SK-N-SH (cell line): ENCODE results near the gene CLEC18B. TPM values are rescaled to one million over a fixed set of nuclear protein-coding genes. Genes with fewer than 3 reads are reported as not detected.

Experiments used
- CTCF ChIA-PET: fragments of 300-600, 350-600 bp; formaldehyde crosslinking; extraction: SDS; loops from one replicate; lab custom pipeline; 2021; lab: Yijun Ruan, JAX
- POLR2A ChIA-PET: fragments of 350-600 bp; sonication (Branson Sonifier 250); formaldehyde crosslinking; extraction: SDS; loops from one replicate; lab custom pipeline; 2020; ENCODE audit warnings: antibody characterized with exemption, inconsistent platforms; lab: Yijun Ruan, JAX
- DNase-seq: peaks from one replicate; pipeline ENCODE4 v3.0.0; 2012
- H2AFZ ChIP-seq: fragments of 200-600 bp; sonication (generic); 2 replicates; pipeline ENCODE4 v1.8.1; 2016; ENCODE audit warnings: antibody characterized with exemption, mild to moderate bottlenecking, low read depth
- H3F3A ChIP-seq: fragments of 200-600 bp; sonication (generic); replicated peaks from 2 replicates; pipeline ENCODE3; 2016; ENCODE audit warnings: antibody characterized with exemption, mild to moderate bottlenecking; ENCODE audit not compliant: insufficient read depth
- H3K27ac ChIP-seq, 2 experiments: fragments of 200-500 bp in 1 of 2; fragments of 200-600 bp in 1 of 2; sonication (Bioruptor generic) in 1 of 2; sonication (generic), shearing (Covaris generic) in 1 of 2; 2 replicates each; pipeline versions ENCODE4 v1.5.1 to v1.6.1; 2014 to 2016; ENCODE audit warnings: low read depth in 2 of 2, inconsistent platforms in 1 of 2, low read length in 1 of 2, mild to moderate bottlenecking in 1 of 2, mixed read lengths in 1 of 2
- H3K27me3 ChIP-seq: fragments of 200-600 bp; sonication (generic), shearing (Covaris generic); 2 replicates; pipeline ENCODE4 v1.6.1; 2016; ENCODE audit warnings: mixed run types; ENCODE audit not compliant: insufficient read depth
- H3K36me3 ChIP-seq, 2 experiments: fragments of 200-500 bp in 1 of 2; fragments of 200-600 bp in 1 of 2; sonication (Bioruptor generic) in 1 of 2; sonication (generic) in 1 of 2; replicated peaks in 1 of 2; 2 replicates each; pipeline versions ENCODE3 to v1.5.1; 2014 to 2016; ENCODE audit warnings: low read length in 1 of 2, mild to moderate bottlenecking in 1 of 2; ENCODE audit not compliant: insufficient read depth in 2 of 2, control insufficient read depth in 1 of 2
- H3K4me1 ChIP-seq, 2 experiments: fragments of 200-500 bp in 1 of 2; fragments of 200-600 bp in 1 of 2; sonication (Bioruptor generic) in 1 of 2; sonication (generic), shearing (Covaris generic) in 1 of 2; 2 replicates each; pipeline versions ENCODE4 v1.5.1 to v1.6.1; 2014 to 2016; ENCODE audit warnings: low read depth in 1 of 2, low read length in 1 of 2, mixed run types in 1 of 2; ENCODE audit not compliant: insufficient read depth in 2 of 2, control insufficient read depth in 1 of 2
- H3K4me2 ChIP-seq: fragments of 200-600 bp; sonication (generic), shearing (Covaris generic); 2 replicates; pipeline ENCODE4 v1.6.1; 2017; ENCODE audit warnings: mixed run types
- H3K4me3 ChIP-seq, 2 experiments: fragments of 200-500 bp in 1 of 2; fragments of 200-600 bp in 1 of 2; sonication (Bioruptor generic) in 1 of 2; sonication (generic), shearing (Covaris generic) in 1 of 2; 2 replicates each; pipeline versions ENCODE4 v1.5.1 to v1.8.1; 2014 to 2016; ENCODE audit warnings: low read depth in 2 of 2, inconsistent platforms in 1 of 2, low read length in 1 of 2, mild to moderate bottlenecking in 1 of 2, mixed read lengths in 1 of 2, moderate library complexity in 1 of 2
- H3K79me2 ChIP-seq: fragments of 200-600 bp; sonication (generic); 2 replicates; pipeline ENCODE4 v1.8.1; 2017; ENCODE audit warnings: mild to moderate bottlenecking; ENCODE audit not compliant: insufficient read depth
- H3K9ac ChIP-seq: fragments of 200-600 bp; sonication (generic); 2 replicates; pipeline ENCODE4 v1.6.1; 2017; ENCODE audit warnings: mixed run types
- H3K9me2 ChIP-seq: fragments of 200-600 bp; sonication (generic); 2 replicates; pipeline ENCODE4 v1.6.1; 2017; ENCODE audit warnings: mixed run types
- H3K9me3 ChIP-seq: fragments of 200-600 bp; sonication (generic); 2 replicates; pipeline ENCODE4 v1.6.1; 2017; ENCODE audit warnings: mixed run types, mild to moderate bottlenecking, moderate library complexity
- H4K20me1 ChIP-seq: fragments of 200-600 bp; sonication (generic); 2 replicates; pipeline ENCODE4 v1.6.1; 2017; ENCODE audit warnings: mild to moderate bottlenecking, mixed run types; ENCODE audit not compliant: insufficient read depth
- CHD2 ChIP-seq: fragments of 150-350 bp; IDR thresholded peaks from 2 replicates; pipeline ENCODE4 v1.6.1; 2018; ENCODE audit warnings: low read length; ENCODE audit not compliant: partially characterized antibody
- EZH2phosphoT487 ChIP-seq: fragments of 200-600 bp; sonication (generic); IDR thresholded peaks from 2 replicates; pipeline ENCODE4 v1.6.1; 2017; ENCODE audit warnings: low read depth, mixed run types, mild to moderate bottlenecking, antibody characterized with exemption, moderate library complexity, borderline replicate concordance
- FOXJ3 ChIP-seq: sonication (generic); formaldehyde crosslinking; IDR thresholded peaks from 2 replicates; pipeline ENCODE4 v1.5.1; 2020; ENCODE audit warnings: mild to moderate bottlenecking, missing genetic modification reagents
- FOXM1 ChIP-seq: IDR thresholded peaks from 2 replicates; pipeline ENCODE4 v1.4.0; 2012; ENCODE audit warnings: low read depth, mild to moderate bottlenecking
- GABPA ChIP-seq: IDR thresholded peaks from 2 replicates; pipeline ENCODE4 v1.4.0; 2012; ENCODE audit warnings: low read depth, mild to moderate bottlenecking
- GATA2 ChIP-seq: sonication (generic); formaldehyde crosslinking; IDR thresholded peaks from 2 replicates; pipeline ENCODE4 v1.5.0; 2020; ENCODE audit warnings: mild to moderate bottlenecking, missing genetic modification reagents
- MXI1 ChIP-seq: IDR thresholded peaks from 2 replicates; pipeline ENCODE4 v1.6.1; 2012; ENCODE audit warnings: mild to moderate bottlenecking, low read depth, low read length, improper control_type of control experiment
- NFIC ChIP-seq: IDR thresholded peaks from 2 replicates; pipeline ENCODE4 v1.4.0; 2012; ENCODE audit warnings: borderline replicate concordance
- POLR2AphosphoS5 ChIP-seq: IDR thresholded peaks from 2 replicates; pipeline ENCODE4 v1.6.1; 2012; ENCODE audit warnings: low read depth, low read length
- RAD21 ChIP-seq: IDR thresholded peaks from 2 replicates; pipeline ENCODE4 v1.6.1; 2012; ENCODE audit warnings: mild to moderate bottlenecking, low read length
- RCOR1 ChIP-seq: fragments of 150-350 bp; IDR thresholded peaks from 2 replicates; pipeline ENCODE4 v1.6.1; 2017; ENCODE audit warnings: antibody characterized with exemption, low read length
- RFX5 ChIP-seq: IDR thresholded peaks from 2 replicates; pipeline ENCODE4 v1.6.1; 2012; ENCODE audit warnings: mild to moderate bottlenecking, improper control_type of control experiment, low read length
- RXRA ChIP-seq: IDR thresholded peaks from 2 replicates; pipeline ENCODE4 v1.4.0; 2012; ENCODE audit warnings: low read depth, mild to moderate bottlenecking, borderline replicate concordance
- TAF1 ChIP-seq: IDR thresholded peaks from 2 replicates; pipeline ENCODE4 v1.6.1; 2012; ENCODE audit warnings: low read depth, mild to moderate bottlenecking, low read length, moderate library complexity, borderline replicate concordance
- TCF12 ChIP-seq: IDR thresholded peaks from 2 replicates; pipeline ENCODE4 v1.4.0; 2012
- YY1 ChIP-seq: IDR thresholded peaks from 2 replicates; pipeline ENCODE4 v1.4.0; 2012; ENCODE audit warnings: low read depth, mild to moderate bottlenecking
- WGBS: methylation state at CpG from one replicate; pipeline ENCODE4 v1.1.6; 2017; ENCODE audit warnings: low lambda C conversion rate; 5-methylcytosine and 5-hydroxymethylcytosine counted together
- polyA plus RNA-seq, 3 experiments: library from polyadenylated mRNA; depleted of rRNA; stranded (reverse); fragments of >200 nt; gene quantifications; 2 replicates each; pipeline ENCODE4 v1.2.3, GENCODE V29; 2012
- TF ChIP-seq, protein P1 (sequence below): IDR thresholded peaks from 2 replicates; pipeline ENCODE4 v1.4.0; 2012; ENCODE audit warnings: low read depth, borderline replicate concordance
- TF ChIP-seq, protein P2 (sequence below): IDR thresholded peaks from 2 replicates; pipeline ENCODE4 v1.4.0; 2012; ENCODE audit warnings: low read depth
- TF ChIP-seq, protein P3 (sequence below): IDR thresholded peaks from 2 replicates; pipeline ENCODE4 v1.4.0; 2012; ENCODE audit warnings: low read depth, borderline replicate concordance
- TF ChIP-seq, protein P4 (sequence below): fragments of 150-350 bp; IDR thresholded peaks from 2 replicates; pipeline ENCODE4 v1.6.1; 2017; ENCODE audit warnings: antibody characterized with exemption, low read length, low read depth, borderline replicate concordance

The CLEC18B gene
- polyA plus RNA-seq, 1 of the 3 experiments (the other 2 are of a cell fraction), result 0.10 TPM

DNA sequence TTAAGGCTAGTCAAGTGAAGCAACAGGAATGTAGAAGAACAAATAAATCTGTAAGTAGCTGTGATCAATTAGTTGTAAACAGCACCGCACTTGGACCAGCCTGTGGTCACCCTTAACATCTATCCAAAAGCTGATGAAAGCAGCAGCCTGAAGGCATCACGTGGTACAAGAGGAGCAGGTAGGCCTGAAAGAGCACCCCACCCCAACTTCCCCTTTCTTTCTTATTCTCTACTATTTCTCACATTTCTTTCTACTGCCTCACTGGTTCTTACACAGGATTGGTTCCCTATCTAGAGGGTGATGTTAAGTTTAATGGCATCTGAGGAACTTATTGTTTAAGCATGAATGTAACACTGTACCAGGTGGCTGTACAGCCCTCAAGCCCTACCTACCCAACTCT, 42.6 kb upstream of the CLEC18B start:
- Histone ChIP-seq H3K4me1 (no peaks in the 10 kb centered on the region), H2AFZ (no peak overlapping the region), H3K9me2 (no peaks in the 10 kb centered on the region), H3K36me3 (peaks cover 66 to 74% of the 10 kb centered on the region in 2 experiments)
- POLR2A ChIA-PET, result no interaction called here
- DNase-seq, result no peak
- TF ChIP-seq NFIC (no peak), GABPA (no peak), FOXJ3 (no peak), TCF12 (no peak), CHD2 (no peak), RXRA (no peak), MXI1 (no peak), RFX5 (no peak), RAD21 (no peak), GATA2 (CRISPR knock-in tag) (no peak), RCOR1 (no peak), FOXM1 (no peak), EZH2phosphoT487 (no peak), TAF1 (no peak)
- TF ChIP-seq, protein P1, sequence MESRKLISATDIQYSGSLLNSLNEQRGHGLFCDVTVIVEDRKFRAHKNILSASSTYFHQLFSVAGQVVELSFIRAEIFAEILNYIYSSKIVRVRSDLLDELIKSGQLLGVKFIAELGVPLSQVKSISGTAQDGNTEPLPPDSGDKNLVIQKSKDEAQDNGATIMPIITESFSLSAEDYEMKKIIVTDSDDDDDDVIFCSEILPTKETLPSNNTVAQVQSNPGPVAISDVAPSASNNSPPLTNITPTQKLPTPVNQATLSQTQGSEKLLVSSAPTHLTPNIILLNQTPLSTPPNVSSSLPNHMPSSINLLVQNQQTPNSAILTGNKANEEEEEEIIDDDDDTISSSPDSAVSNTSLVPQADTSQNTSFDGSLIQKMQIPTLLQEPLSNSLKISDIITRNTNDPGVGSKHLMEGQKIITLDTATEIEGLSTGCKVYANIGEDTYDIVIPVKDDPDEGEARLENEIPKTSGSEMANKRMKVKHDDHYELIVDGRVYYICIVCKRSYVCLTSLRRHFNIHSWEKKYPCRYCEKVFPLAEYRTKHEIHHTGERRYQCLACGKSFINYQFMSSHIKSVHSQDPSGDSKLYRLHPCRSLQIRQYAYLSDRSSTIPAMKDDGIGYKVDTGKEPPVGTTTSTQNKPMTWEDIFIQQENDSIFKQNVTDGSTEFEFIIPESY, result no peak
- TF ChIP-seq, protein P2, sequence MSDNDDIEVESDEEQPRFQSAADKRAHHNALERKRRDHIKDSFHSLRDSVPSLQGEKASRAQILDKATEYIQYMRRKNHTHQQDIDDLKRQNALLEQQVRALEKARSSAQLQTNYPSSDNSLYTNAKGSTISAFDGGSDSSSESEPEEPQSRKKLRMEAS, result no peak
- TF ChIP-seq, protein P3, sequence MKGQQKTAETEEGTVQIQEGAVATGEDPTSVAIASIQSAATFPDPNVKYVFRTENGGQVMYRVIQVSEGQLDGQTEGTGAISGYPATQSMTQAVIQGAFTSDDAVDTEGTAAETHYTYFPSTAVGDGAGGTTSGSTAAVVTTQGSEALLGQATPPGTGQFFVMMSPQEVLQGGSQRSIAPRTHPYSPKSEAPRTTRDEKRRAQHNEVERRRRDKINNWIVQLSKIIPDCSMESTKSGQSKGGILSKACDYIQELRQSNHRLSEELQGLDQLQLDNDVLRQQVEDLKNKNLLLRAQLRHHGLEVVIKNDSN, result no peak
- TF ChIP-seq, all 33 proteins: peak for 0
- Histone ChIP-seq H3F3A (no peaks in the 10 kb centered on the region), H3K4me3 (no peak overlapping the region), H3K9me3 (no peaks in the 10 kb centered on the region), H4K20me1 (no peaks in the 10 kb centered on the region), H3K79me2 (no peaks in the 10 kb centered on the region), H3K27ac (no peak overlapping the region), H3K27me3 (no peaks in the 10 kb centered on the region), H3K4me2 (no peak overlapping the region), H3K9ac (no peak overlapping the region)
- CTCF ChIA-PET, result no interaction called here
- WGBS, result 97% methylated on average over 2 of the region's 2 CpGs

DNA sequence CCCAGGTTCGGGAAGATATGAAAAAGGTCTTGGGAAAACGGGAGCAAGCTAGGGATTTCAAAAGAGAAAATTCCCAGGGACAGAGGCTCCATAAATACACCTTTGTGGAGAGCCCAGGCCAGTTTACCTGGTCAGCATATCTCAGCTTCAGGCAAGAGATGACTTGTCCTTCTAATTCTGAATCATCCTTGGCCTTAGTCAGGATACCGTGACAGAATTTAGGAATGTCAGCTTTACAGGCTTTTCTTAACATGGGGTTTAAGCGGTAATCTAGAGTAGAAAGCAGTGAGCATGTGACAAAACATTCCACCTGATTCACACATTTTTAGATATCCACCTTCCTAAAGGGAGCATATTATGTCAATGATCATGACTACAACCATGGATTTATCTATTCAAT, 41.1 kb upstream of the CLEC18B start:
- Histone ChIP-seq H3K9me2 (no peaks in the 10 kb centered on the region), H2AFZ (no peak overlapping the region), H3K9ac (no peak overlapping the region), H3K79me2 (no peaks in the 10 kb centered on the region), H3K27me3 (no peaks in the 10 kb centered on the region), H3K9me3 (no peaks in the 10 kb centered on the region), H3K27ac (no peak overlapping the region), H3K4me1 (no peaks in the 10 kb centered on the region), H4K20me1 (no peaks in the 10 kb centered on the region), H3K4me2 (no peak overlapping the region), H3K4me3 (no peak overlapping the region), H3F3A (no peaks in the 10 kb centered on the region), H3K36me3 (peaks cover 69 to 79% of the 10 kb centered on the region in 2 experiments)
- no peak for TF ChIP-seq TAF1
- no peak for TF ChIP-seq YY1
- no peak for TF ChIP-seq CHD2
- TF ChIP-seq, protein P3, result no peak
- TF ChIP-seq, protein P2, result no peak
- TF ChIP-seq, protein P4, sequence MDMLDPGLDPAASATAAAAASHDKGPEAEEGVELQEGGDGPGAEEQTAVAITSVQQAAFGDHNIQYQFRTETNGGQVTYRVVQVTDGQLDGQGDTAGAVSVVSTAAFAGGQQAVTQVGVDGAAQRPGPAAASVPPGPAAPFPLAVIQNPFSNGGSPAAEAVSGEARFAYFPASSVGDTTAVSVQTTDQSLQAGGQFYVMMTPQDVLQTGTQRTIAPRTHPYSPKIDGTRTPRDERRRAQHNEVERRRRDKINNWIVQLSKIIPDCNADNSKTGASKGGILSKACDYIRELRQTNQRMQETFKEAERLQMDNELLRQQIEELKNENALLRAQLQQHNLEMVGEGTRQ, result no peak
- TF ChIP-seq, protein P1, result no peak
- no peak for TF ChIP-seq POLR2AphosphoS5
- no peak for TF ChIP-seq GATA2 (CRISPR knock-in tag)
- no peak for TF ChIP-seq TCF12
- no peak for TF ChIP-seq RCOR1
- no peak for DNase-seq
- ChIA-PET CTCF (interaction anchor here (1.6 kb wide), 1 partner anchor 160 kb away, joined by 3 read pairs; no protein-coding TSS in a partner anchor), POLR2A (no interaction called here)
- 98% methylated on average over 4 of the region's 4 CpGs for WGBS
